Transverse colon (tissue), 4 donors: ENCODE data around the gene KRT74.

ENCODE experiments used
- EP300 ChIP-seq: sonication (generic); formaldehyde crosslinking; IDR thresholded peaks from one replicate; pipeline ENCODE4 v1.6.1; 2017; ENCODE audit warnings: antibody characterized with exemption, low read depth
- POLR2AphosphoS5 ChIP-seq, 3 donors: sonication (generic); formaldehyde crosslinking; IDR thresholded peaks; one replicate each; pipeline ENCODE4 v1.6.1; 2016; ENCODE audit warnings: antibody characterized with exemption in 3 of 3
- TF ChIP-seq, protein P1 (sequence below), 5 experiments: fragments of 200-600 bp in 3 of 5; fragments of 450-650 bp in 2 of 5; sonication (generic) in 3 of 5; IDR thresholded peaks; 1 replicate in 2 of 5; 2 replicates in 3 of 5; pipeline ENCODE4 v1.5.1; 2016 to 2017; ENCODE audit warnings: antibody characterized with exemption in 5 of 5, inconsistent platforms in 3 of 5, mild to moderate bottlenecking in 2 of 5, moderate library complexity in 1 of 5

DNA sequence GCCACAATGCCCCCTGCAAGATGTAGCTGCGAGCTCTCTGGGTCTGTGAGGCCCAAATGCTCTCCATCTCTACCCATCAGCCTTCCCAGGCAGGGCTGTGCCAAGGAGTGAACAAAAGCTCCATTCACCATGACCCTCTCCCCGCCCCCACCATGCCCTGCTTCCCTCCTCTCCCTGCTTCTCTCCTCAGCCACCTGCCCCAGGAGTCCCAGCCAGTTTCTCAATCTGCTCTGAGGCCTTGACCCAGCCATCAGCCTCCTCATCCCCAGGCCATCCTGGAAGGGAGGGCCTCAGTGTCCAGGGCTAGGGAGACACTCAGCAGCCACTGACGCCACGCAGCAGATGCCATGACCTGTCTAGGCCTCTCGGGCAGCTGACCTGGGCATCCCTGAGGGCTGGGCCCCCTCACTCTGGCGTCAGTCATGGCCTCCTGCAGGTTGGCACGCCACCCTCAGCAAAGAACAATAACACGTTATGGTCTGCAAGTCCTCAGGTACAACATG is 45.0 kb downstream of the KRT74 start:
- TF ChIP-seq, protein P1, sequence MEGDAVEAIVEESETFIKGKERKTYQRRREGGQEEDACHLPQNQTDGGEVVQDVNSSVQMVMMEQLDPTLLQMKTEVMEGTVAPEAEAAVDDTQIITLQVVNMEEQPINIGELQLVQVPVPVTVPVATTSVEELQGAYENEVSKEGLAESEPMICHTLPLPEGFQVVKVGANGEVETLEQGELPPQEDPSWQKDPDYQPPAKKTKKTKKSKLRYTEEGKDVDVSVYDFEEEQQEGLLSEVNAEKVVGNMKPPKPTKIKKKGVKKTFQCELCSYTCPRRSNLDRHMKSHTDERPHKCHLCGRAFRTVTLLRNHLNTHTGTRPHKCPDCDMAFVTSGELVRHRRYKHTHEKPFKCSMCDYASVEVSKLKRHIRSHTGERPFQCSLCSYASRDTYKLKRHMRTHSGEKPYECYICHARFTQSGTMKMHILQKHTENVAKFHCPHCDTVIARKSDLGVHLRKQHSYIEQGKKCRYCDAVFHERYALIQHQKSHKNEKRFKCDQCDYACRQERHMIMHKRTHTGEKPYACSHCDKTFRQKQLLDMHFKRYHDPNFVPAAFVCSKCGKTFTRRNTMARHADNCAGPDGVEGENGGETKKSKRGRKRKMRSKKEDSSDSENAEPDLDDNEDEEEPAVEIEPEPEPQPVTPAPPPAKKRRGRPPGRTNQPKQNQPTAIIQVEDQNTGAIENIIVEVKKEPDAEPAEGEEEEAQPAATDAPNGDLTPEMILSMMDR (IDR thresholded peaks at IDR 0.05) = no peak
- TF ChIP-seq POLR2AphosphoS5 (IDR thresholded peaks at IDR 0.05) = no peak
- TF ChIP-seq EP300 = no peak
